Measurements from ENCODE around the gene C1orf35.

GRCh38 chr1:228095161-228095560 lies 8.0 kb downstream of the C1orf35 start:
- TF ChIP-seq POLR2A (IDR thresholded peaks at IDR 0.05) = no peak
- TF ChIP-seq CTCF (IDR thresholded peaks at IDR 0.05) = no peak

Measured in adrenal gland (tissue), 5 donors.